AG08396 (cell line): Measurements from ENCODE around the gene PDE3A.

Experiments used
- DNase-seq: peaks from one replicate; pipeline ENCODE4 v3.0.0; 2012; ENCODE audit warnings: low spot score, mixed read lengths

Gene PDE3A

GRCh38 chr12:20494851-20495250 is 126.5 kb downstream of the PDE3A start:
- DNase-seq: no peak

DNA sequence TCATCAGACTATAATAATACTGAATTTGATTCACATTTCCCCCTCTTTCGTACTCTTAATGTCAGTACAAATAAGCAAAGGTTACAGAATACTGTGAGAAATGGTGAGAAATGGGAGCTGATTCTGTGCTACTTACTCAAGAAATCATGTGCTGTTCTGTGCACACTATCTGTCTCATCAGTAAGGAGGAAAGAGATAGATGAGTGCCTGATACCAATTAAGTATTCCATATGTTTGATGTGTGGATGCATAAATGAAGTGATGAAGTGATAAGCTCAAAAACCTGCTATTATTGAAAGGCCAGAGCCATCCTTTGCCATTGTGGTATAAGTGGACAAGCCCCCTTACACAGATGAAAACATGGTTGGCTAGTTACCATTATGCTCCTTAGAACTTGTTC is 127.7 kb downstream of the PDE3A start:
- DNase-seq: no peak

- no peak for DNase-seq
Observed at GRCh38 chr12:20497707-20498106, 129.4 kb downstream of the PDE3A start.

GRCh38 chr12:20501958-20502357 is 133.6 kb downstream of the PDE3A start:
- DNase-seq: no peak

DNA sequence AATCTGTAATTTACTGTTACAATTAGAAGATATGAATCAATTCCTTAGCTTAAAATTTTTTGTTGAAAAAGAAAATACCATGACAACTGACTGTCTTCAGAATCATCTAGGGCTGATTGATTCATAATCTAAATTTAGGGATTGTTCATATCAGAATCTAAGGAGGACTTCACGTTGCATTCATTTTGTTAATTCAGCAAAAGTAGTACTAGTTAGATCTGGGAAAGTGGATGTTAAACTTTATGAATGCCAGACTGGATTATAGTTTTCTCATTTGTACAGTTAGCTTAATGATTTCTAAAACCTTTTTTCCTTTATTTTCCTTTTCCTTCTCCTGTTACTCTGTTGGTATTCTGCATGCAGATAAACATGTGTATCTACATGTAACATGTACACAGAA is 135.5 kb downstream of the PDE3A start:
- DNase-seq: no peak

DNA sequence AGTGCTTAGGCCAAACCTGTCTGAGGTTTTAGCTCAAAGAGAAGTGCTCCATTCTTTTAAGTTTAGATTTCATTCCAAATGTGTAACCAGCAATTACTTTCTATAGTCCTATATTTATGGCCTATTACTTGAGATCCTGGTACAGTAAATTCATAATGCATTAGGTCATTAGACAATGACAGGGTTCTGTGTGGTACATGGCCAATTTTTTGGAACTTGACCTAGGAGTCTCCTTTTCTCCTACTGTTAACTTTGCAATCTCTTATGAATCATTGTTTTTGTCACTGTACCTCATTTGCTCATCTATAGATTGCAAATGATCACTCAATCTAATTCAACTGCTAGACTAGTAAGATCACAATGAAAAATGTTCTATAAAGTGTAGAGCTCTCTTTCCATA is 136.7 kb downstream of the PDE3A start:
- DNase-seq: no peak

- DNase-seq: no peak
Observed at GRCh38 chr12:20507056-20507455, 138.7 kb downstream of the PDE3A start.

GRCh38 chr12:20507711-20508110 is 139.4 kb downstream of the PDE3A start:
- no peak for DNase-seq

DNA sequence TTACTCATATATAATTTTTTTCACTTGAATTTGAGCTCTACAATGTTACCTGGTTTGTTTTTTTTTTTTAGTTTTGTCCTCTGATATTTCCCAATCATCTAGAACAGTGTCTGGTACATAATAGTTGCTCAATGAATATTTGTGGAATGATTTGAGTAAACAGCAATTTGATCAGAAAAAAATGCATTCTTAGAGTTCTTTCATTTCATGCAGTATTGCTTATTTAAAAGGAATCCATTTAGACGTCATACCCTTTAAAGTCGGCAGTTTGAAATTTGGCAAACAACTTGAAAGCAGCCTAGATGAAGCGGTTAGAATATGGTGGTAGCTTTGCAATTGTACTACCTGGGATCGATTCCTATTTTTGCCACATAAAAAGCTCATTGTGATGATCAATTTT is 140.0 kb downstream of the PDE3A start:
- no peak for DNase-seq

- DNase-seq: no peak
Observed at GRCh38 chr12:20508962-20509361, 140.6 kb downstream of the PDE3A start.

DNA sequence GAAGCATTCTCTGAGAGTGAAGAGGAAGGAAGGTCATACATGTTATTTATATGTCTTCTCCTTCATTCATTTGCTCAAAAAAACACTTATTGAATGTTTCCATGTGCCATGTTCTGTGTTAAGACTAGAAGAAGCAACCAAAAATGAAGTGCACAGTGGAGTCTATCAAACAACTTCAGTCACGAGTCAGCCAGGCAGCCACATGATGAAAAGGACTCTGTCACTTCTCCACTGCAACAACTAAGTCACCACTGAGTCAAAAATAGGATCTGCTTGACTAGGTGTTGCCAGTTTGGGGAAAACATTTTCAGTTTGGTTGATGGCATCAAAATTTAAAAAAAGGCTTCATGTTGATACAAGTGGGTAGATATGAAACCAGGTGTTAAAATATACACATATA is 142.5 kb downstream of the PDE3A start:
- DNase-seq: no peak

DNA sequence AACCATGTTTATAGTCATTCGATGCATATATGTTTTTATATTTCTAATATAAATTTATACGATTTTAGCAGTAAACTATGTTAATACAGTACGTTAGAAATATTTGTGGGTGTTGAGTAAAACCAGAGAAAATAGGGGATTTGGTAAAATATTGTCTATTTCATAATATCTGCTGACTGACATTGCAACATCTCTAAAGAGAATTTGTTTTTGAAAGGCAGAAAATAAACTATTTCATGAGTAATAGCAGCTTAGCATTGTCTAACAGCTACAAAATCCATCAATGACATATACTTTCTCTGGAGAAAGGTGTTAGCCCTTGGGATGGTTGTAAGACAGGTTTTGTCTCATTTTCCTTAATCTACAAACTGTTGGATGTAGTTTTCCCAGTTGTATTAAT is 144.9 kb downstream of the PDE3A start:
- DNase-seq: no peak

DNA sequence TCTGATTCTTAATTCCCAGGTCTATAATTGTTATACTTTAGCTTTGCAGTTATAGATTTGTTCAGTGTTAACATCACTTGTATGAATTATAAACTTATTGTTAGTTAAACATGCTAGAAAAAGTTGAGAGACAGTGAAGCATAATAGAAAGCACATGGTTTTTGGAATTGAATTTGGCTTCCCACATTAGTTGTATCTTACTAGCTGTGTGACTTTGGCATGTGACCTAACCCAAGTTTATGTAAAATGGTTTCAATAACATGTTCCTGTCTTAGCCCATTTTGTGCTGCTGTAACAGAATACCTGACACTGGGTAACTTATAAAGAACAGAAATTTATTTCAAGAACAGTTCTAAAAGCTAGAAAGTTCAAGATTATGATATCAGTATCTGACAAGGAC is 146.3 kb downstream of the PDE3A start:
- DNase-seq: no peak

- DNase-seq: no peak
Observed at GRCh38 chr12:20520532-20520931, 152.2 kb downstream of the PDE3A start.

DNA sequence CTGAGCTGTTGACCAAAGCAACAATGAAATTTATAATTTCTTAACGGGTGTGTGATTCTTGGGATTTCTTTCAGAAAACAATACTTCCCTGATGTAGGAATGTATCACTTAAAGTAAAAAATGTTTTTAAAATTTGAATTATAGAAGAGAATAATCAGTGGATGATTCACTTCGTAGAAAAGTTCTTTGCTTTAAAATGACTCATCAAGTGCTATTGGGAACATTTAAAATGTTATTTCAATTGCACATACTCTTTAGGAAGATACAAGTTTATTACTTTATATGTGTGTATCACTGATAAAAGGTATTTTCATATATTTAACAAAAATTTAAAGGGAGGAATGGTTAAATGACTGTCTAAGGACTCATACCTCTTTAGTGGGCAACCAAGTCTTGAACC is 155.3 kb downstream of the PDE3A start:
- peak; percentile 26 for DNase-seq

- DNase-seq: no peak
Observed at GRCh38 chr12:20524113-20524512, 155.8 kb downstream of the PDE3A start.

DNA sequence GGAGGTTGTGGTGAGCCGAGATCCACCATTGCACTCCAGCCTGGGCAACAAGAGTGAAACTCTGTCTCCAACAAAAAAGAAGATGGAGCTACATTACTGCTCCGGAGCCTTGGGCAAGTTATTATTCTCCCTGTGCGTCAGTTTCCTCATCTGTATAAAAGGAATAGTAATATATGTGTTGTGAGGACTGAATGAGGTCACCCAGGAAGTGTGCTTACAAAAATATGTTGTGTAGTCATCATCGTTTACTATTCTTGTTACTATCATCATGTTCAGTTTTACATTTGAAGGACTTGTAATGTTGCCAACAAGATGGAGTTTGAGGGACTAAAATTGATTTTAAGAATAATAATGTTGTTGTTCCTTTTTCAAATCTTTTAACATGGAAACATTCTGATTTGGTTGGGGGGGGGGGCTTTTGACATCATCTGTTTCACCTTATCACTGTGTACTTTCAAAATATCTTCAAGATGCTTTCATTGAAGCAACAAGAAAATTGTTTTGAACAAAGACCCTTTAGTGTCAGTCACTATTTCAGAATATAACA is 156.8 kb downstream of the PDE3A start:
- DNase-seq: no peak

DNA sequence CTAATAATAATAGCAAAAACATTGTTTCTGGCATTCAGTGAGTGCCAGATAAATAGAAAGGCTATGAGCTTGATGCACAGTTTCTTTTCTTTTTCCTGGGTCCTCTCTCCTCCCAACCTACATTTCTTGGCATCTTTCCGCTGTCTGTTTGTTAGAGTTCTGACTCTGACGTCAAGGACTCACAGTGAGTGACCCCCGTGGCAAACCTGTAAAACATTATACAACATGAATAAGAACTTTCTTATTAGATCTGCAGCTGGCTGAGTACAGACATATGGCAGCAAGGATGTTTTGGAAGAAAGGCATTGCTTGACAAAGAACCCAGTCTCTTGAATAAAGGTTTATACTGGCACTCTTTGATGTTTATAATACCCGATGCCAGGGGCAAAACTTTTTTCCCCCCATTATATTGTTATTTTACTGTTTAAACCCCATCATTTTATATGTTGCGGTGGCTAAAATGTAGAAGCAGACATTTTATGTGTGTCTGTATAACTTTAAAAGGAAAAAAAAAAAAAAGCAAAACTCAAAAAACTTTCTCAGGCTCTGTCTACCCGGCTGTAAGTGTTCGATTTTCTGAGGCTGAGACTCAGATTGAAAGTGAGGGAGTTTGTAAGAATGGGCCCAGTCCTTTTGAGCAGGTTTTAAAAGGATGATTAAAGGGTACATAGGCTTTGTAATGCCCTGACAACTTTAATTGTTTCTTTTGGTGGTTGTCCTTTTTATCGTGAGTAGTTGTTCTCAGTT is 159.3 kb downstream of the PDE3A start:
- DNase-seq: peak; percentile 14

DNA sequence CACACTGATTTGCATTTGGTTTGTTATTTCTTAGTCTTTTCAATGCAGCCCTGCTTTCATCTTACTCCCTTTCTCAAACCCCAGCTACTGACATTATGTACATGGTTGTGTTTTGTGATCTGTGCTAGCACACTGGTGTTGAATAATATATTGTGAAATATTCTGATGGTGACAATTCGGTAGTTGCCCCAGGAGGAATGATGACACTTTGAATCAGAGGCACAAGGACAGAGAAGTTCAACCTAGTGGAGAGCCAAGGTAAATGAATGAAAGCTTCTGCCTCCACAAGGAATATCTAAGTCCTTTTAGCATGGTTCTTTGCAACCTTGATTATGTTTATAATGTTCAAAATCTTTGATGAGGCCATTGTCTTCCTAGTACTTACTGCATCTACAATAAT is 159.9 kb downstream of the PDE3A start:
- no peak for DNase-seq

DNA sequence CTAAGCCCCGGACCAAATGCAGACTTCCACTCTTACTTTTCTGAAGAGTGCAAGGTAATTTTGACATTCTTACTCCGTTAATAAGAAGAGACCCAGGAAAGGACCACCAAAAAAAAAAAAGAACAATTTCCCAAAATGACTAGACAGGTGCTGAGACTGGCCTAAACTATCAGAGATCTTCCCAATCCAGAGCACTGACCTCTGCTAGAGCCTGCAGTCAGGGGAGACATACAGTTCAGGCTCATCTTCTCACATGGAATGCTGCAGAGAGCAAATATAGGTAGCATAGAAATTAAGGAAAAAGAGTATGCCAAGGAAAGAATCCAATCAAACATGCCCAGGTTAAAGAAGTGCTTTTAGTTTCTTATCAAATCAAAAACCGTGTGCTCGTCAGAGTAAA is 177.9 kb downstream of the PDE3A start:
- no peak for DNase-seq

DNA sequence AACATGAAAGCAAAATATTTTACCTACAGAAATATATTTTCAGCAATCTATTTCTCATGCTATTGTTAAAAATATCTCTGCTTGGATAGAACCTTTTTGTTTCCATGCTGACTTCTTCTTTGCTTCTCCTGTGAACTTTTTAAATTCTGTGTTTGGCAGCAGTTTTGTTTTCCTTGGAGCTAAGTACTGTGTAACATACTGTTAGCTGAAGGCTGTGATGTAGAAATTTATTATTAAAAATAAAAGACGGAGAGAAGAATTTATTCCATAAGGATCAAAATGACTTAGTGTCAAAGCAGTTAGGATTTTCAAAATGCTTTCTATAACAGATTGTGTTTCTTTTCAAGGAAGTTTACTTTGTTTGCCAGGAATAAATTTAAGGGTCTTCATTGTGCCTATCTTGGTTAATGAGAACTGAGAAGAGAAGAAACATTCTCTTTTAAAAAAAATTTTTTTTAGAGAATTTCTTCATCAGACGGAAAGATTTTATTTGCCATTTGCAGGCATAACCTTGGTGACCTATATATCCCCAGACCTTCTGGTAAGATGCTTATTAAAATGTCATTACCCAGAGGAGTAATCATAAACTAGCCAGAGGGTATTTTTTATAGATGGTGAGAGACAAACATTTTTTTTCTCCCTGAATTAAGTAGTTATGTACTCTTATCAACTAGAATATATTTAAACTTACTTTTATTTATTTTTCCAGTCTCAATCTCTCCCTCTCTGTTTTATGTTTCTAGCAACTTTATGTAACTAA is 179.7 kb downstream of the PDE3A start:
- no peak for DNase-seq

GRCh38 chr12:20548611-20549010 is 180.3 kb downstream of the PDE3A start:
- no peak for DNase-seq

DNA sequence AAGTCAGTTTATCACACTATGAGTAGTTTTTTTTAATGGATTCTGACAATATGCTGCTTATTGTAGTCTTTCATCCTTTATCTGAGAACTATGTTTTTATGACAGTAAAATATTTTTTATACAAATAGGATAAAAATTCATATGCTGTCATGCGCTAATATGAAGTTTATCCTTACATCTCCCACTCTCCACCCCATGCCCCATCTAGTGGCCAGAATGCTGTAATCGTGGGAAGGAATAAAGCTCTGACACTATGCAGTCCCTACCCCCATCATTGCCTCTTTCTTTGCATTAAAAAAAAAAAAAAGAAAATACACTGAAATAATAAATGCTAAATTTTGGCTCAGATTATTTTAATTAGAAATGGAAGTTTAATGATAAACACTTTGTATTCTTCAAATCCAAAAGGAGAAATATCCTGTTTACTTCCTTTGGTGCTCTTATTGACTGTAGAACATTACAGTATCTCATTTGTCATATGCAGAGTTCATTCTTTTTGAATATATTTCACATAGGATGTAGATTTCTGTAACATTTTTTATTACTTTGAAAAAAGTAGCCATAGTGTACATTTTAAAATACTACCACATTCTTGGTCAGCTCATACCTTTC is 180.9 kb downstream of the PDE3A start:
- peak; percentile 57 for DNase-seq
